Measurements from ENCODE around the gene CDH26.

CDH26 gene

DNA sequence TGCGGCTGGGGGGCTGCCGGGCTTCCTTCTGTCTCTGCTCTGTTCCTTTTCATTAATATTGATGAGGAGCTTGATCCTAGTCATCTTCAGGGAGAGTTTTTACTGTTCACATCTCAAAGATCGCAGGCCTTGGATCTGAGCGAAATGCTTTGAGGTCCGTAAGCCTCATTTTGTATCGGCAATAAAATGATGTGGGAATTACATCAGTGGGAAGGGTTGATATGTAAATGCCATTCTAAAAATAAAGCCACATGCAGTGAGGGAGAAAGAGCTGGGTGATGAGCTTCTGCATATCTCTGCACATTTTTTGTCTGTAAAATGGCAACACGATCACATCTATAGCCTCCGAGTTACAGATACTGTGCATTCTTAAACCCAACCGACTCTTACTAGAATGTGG, 24.9 kb downstream of the CDH26 start:
- Histone ChIP-seq H2AFZ (ENCODE audit: low read depth, low read length, severe bottlenecking) (no peak overlapping the region), H3K27me3 (ENCODE audit: low read length) (no peaks in the 10 kb centered on the region), H3K9me2 (replicated peaks; ENCODE audit: insufficient read depth, low read length) (no peaks in the 10 kb centered on the region), H3K9me3 (ENCODE audit: insufficient read depth, low read length) (no peaks in the 10 kb centered on the region), H3K9ac (ENCODE audit: low read length) (no peak overlapping the region), H3K27ac (ENCODE audit: low read depth, low read length) (no peak overlapping the region), H3K4me2 (ENCODE audit: low read depth, low read length, poor library complexity, severe bottlenecking) (no peak overlapping the region), H3F3A (ENCODE audit: insufficient read depth) (no peaks in the 10 kb centered on the region), H3K4me3 (ENCODE audit: insufficient read depth, low read length, poor library complexity, severe bottlenecking) (no peak overlapping the region), H4K20me1 (ENCODE audit: low read depth, low read length) (no peaks in the 10 kb centered on the region), H3K79me2 (ENCODE audit: insufficient read depth, low read length) (no peaks in the 10 kb centered on the region), H3K36me3 (ENCODE audit: low read length) (no peaks in the 10 kb centered on the region)
- TF ChIP-seq EZH2phosphoT487 (conservative IDR thresholded peaks at IDR 0.05; ENCODE audit: low read length) = no peak
- TF ChIP-seq, protein P1, sequence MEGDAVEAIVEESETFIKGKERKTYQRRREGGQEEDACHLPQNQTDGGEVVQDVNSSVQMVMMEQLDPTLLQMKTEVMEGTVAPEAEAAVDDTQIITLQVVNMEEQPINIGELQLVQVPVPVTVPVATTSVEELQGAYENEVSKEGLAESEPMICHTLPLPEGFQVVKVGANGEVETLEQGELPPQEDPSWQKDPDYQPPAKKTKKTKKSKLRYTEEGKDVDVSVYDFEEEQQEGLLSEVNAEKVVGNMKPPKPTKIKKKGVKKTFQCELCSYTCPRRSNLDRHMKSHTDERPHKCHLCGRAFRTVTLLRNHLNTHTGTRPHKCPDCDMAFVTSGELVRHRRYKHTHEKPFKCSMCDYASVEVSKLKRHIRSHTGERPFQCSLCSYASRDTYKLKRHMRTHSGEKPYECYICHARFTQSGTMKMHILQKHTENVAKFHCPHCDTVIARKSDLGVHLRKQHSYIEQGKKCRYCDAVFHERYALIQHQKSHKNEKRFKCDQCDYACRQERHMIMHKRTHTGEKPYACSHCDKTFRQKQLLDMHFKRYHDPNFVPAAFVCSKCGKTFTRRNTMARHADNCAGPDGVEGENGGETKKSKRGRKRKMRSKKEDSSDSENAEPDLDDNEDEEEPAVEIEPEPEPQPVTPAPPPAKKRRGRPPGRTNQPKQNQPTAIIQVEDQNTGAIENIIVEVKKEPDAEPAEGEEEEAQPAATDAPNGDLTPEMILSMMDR (IDR thresholded peaks at IDR 0.05; ENCODE audit: insufficient read depth, low read length, poor library complexity, severe bottlenecking) = no peak

DNA sequence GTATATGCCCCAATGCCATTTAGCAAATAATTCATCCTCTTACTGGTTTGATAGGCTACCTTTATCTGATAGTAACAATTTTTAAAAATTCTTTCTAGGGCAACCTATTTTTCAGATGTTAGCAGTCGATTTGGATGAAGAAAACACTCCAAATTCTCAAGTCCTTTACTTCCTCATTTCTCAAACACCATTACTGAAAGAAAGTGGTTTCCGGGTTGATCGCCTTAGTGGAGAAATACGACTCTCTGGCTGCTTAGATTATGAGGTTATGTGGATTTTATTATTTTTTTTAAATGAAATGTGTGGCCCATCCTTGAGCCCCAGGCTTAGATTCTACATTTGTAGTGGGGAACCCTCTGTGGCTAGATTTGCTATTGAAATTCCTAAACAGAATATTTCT, 26.3 kb downstream of the CDH26 start:
- H3F3A ChIP-seq (ENCODE audit: insufficient read depth) = no peaks in the 10 kb centered on the region
- no peak overlapping the region for H3K4me3 ChIP-seq (ENCODE audit: insufficient read depth, low read length, poor library complexity, severe bottlenecking)
- no peak overlapping the region for H3K27ac ChIP-seq (ENCODE audit: low read depth, low read length)
- H3K9me3 ChIP-seq (ENCODE audit: insufficient read depth, low read length) = no peaks in the 10 kb centered on the region
- no peak for TF ChIP-seq EZH2phosphoT487 (conservative IDR thresholded peaks at IDR 0.05; ENCODE audit: low read length)
- TF ChIP-seq, protein P1 (IDR thresholded peaks at IDR 0.05; ENCODE audit: insufficient read depth, low read length, poor library complexity, severe bottlenecking) = no peak
- no peak overlapping the region for H3K4me2 ChIP-seq (ENCODE audit: low read depth, low read length, poor library complexity, severe bottlenecking)
- H3K27me3 ChIP-seq (ENCODE audit: low read length) = no peaks in the 10 kb centered on the region
- H3K79me2 ChIP-seq (ENCODE audit: insufficient read depth, low read length) = no peaks in the 10 kb centered on the region
- H3K9ac ChIP-seq (ENCODE audit: low read length) = no peak overlapping the region
- H3K9me2 ChIP-seq (replicated peaks; ENCODE audit: insufficient read depth, low read length) = no peaks in the 10 kb centered on the region
- H3K36me3 ChIP-seq (ENCODE audit: low read length) = no peaks in the 10 kb centered on the region
- no peak overlapping the region for H2AFZ ChIP-seq (ENCODE audit: low read depth, low read length, severe bottlenecking)
- H4K20me1 ChIP-seq (ENCODE audit: low read depth, low read length) = no peaks in the 10 kb centered on the region

DNA sequence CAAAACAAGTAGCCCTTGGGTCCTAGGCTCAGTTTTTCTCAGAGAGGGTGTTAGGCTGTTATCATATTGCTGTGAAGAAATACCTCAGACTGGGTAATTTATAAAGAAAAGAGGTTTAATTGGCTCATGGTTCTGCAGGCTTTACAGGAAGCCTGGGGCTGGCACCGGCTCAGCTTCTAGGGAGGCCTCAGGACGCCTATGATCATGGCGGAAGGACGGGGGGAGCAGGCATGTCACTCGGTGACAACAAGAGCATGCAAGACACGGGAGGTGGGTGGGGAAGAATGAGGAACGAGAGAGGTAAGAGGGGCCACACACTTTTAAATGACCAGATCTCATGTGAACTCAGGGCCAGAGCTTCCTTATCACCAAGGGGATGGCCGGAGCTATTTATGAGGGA, 26.9 kb downstream of the CDH26 start:
- Histone ChIP-seq H4K20me1 (ENCODE audit: low read depth, low read length) (no peaks in the 10 kb centered on the region), H3K4me2 (ENCODE audit: low read depth, low read length, poor library complexity, severe bottlenecking) (no peak overlapping the region), H2AFZ (ENCODE audit: low read depth, low read length, severe bottlenecking) (no peak overlapping the region), H3K27me3 (ENCODE audit: low read length) (no peaks in the 10 kb centered on the region), H3K36me3 (ENCODE audit: low read length) (no peaks in the 10 kb centered on the region), H3K9me2 (replicated peaks; ENCODE audit: insufficient read depth, low read length) (no peaks in the 10 kb centered on the region), H3K79me2 (ENCODE audit: insufficient read depth, low read length) (no peaks in the 10 kb centered on the region), H3K9ac (ENCODE audit: low read length) (no peak overlapping the region), H3K4me3 (ENCODE audit: insufficient read depth, low read length, poor library complexity, severe bottlenecking) (no peak overlapping the region), H3K9me3 (ENCODE audit: insufficient read depth, low read length) (no peaks in the 10 kb centered on the region), H3F3A (ENCODE audit: insufficient read depth) (no peaks in the 10 kb centered on the region), H3K27ac (ENCODE audit: low read depth, low read length) (no peak overlapping the region)
- TF ChIP-seq, protein P1 (IDR thresholded peaks at IDR 0.05; ENCODE audit: insufficient read depth, low read length, poor library complexity, severe bottlenecking) = no peak
- no peak for TF ChIP-seq EZH2phosphoT487 (conservative IDR thresholded peaks at IDR 0.05; ENCODE audit: low read length)
